K562 (cell line): ENCODE results near the gene EMILIN1. TPM values are rescaled to one million over a fixed set of nuclear protein-coding genes. Genes with fewer than 3 reads are reported as not detected.

Source experiments
- CBX1 ChIP-seq: sonication (generic); IDR thresholded peaks from 2 replicates; pipeline ENCODE4 v1.6.1; 2016; ENCODE audit warnings: antibody characterized with exemption, low read depth, mild to moderate bottlenecking
- DDX20 ChIP-seq: fragments of 450-650 bp; IDR thresholded peaks from 2 replicates; pipeline ENCODE4 v1.6.1; 2016; ENCODE audit warnings: missing genetic modification characterization, low read depth, mild to moderate bottlenecking, missing compliant biosample characterization, moderate library complexity
- E2F6 ChIP-seq, 2 experiments: IDR thresholded peaks; 2 replicates each; pipeline ENCODE4 v1.6.1; 2011; ENCODE audit warnings: borderline replicate concordance in 1 of 2, control low read depth in 1 of 2, low read depth in 1 of 2, low read length in 1 of 2, mild to moderate bottlenecking in 1 of 2, mixed read lengths in 1 of 2, moderate library complexity in 1 of 2; ENCODE audit not compliant: insufficient read depth in 1 of 2, insufficient read length in 1 of 2, poor library complexity in 1 of 2, severe bottlenecking in 1 of 2; ENCODE audit errors: extremely low read depth in 1 of 2
- GABPA ChIP-seq: fragments of 200-800 bp; sonication (Bioruptor generic); conservative IDR thresholded peaks from 2 replicates; pipeline ENCODE4 v1.6.1; 2016; ENCODE audit warnings: low read depth, missing genetic modification characterization, missing compliant biosample characterization
- GTF2A2 ChIP-seq: IDR thresholded peaks from 2 replicates; pipeline ENCODE4 v1.6.1; 2016; ENCODE audit warnings: mild to moderate bottlenecking, missing genetic modification characterization, missing compliant biosample characterization
- NEUROD1 ChIP-seq: fragments of 150-350 bp; IDR thresholded peaks from 2 replicates; pipeline ENCODE4 v1.6.1; 2014; ENCODE audit warnings: borderline replicate concordance, low read length, low read depth; ENCODE audit not compliant: partially characterized antibody
- POLR3G ChIP-seq: IDR thresholded peaks from 2 replicates; pipeline ENCODE4 v1.6.1; 2011; ENCODE audit not compliant: insufficient read length, insufficient replicate concordance; ENCODE audit errors: extremely low read depth
- SMAD2 ChIP-seq: fragments of 150-350 bp; IDR thresholded peaks from 2 replicates; pipeline ENCODE4 v1.6.1; 2014; ENCODE audit warnings: low read depth, mild to moderate bottlenecking, low read length
- SMC3 ChIP-seq: conservative IDR thresholded peaks from 2 replicates; pipeline ENCODE4 v1.6.1; 2011; ENCODE audit warnings: low read depth, low read length, improper control_type of control experiment; ENCODE audit not compliant: insufficient read depth
- TCF3 ChIP-seq: sonication (generic); formaldehyde crosslinking; IDR thresholded peaks from 2 replicates; pipeline ENCODE4 v1.4.0; 2020; ENCODE audit warnings: mild to moderate bottlenecking, missing genetic modification reagents
- THRA ChIP-seq: fragments of 450-650 bp; IDR thresholded peaks from 2 replicates; pipeline ENCODE4 v1.6.1; 2017; ENCODE audit warnings: mild to moderate bottlenecking, moderate library complexity
- ZNF175 ChIP-seq: fragments of 200-800 bp; sonication (Bioruptor generic); IDR thresholded peaks from 2 replicates; pipeline ENCODE4 v1.6.1; 2016; ENCODE audit warnings: low read depth, mild to moderate bottlenecking, missing genetic modification characterization, missing compliant biosample characterization
- ZNF644 ChIP-seq: fragments of 200-800 bp; sonication (Bioruptor generic); IDR thresholded peaks from 2 replicates; pipeline ENCODE4 v1.6.1; 2016; ENCODE audit warnings: low read depth, missing genetic modification characterization, missing compliant biosample characterization
- ZNF780A ChIP-seq: fragments of 250-450 bp; sonication (Bioruptor Pico); IDR thresholded peaks from 2 replicates; pipeline ENCODE4 v1.5.0; 2021; ENCODE audit warnings: mild to moderate bottlenecking
- polyA plus RNA-seq, 8 experiments: library from polyadenylated mRNA; depleted of rRNA in 4 of 8; stranded (reverse) in 5 of 8; unstranded in 3 of 8; fragments of >200 nt; fragmentation: Nextera tagmentation in 2 of 8; fragmentation: Illumina TruSeq in 1 of 8; extraction: Ambion mirVana in 2 of 8; extraction: Trizol in 1 of 8; gene quantifications; 2 replicates each; pipeline versions ENCODE4 v1.2.1 to v1.2.3, GENCODE V29; 2011 to 2014; ENCODE audit warnings: inconsistent platforms in 1 of 8, missing spikeins in 1 of 8
- total RNA-seq, 7 experiments: library from RNA; depleted of rRNA in 6 of 7; stranded (reverse); fragments of >200 nt in 6 of 7; fragmentation: Illumina TruSeq in 2 of 7; extraction: Trizol in 2 of 7; gene quantifications; 2 replicates each; pipeline versions ENCODE4 v1.2.1 to v1.2.3, GENCODE V29; 2011 to 2021; ENCODE audit warnings: low replicate concordance in 1 of 7
- TF ChIP-seq, protein P1 (sequence below), 2 experiments: fragments of 450-650 bp; IDR thresholded peaks; 2 replicates each; pipeline ENCODE4 v1.6.1; 2016; ENCODE audit warnings: mild to moderate bottlenecking in 2 of 2, borderline replicate concordance in 1 of 2, low read depth in 1 of 2, moderate library complexity in 1 of 2

Gene EMILIN1
- total and polyA plus RNA-seq, 9 of the 15 experiments (the other 6 are each of a cell fraction or from before 2014, with no cell fraction given): 0.04 to 2.7 (median 0.54) TPM; not detected in 2

DNA sequence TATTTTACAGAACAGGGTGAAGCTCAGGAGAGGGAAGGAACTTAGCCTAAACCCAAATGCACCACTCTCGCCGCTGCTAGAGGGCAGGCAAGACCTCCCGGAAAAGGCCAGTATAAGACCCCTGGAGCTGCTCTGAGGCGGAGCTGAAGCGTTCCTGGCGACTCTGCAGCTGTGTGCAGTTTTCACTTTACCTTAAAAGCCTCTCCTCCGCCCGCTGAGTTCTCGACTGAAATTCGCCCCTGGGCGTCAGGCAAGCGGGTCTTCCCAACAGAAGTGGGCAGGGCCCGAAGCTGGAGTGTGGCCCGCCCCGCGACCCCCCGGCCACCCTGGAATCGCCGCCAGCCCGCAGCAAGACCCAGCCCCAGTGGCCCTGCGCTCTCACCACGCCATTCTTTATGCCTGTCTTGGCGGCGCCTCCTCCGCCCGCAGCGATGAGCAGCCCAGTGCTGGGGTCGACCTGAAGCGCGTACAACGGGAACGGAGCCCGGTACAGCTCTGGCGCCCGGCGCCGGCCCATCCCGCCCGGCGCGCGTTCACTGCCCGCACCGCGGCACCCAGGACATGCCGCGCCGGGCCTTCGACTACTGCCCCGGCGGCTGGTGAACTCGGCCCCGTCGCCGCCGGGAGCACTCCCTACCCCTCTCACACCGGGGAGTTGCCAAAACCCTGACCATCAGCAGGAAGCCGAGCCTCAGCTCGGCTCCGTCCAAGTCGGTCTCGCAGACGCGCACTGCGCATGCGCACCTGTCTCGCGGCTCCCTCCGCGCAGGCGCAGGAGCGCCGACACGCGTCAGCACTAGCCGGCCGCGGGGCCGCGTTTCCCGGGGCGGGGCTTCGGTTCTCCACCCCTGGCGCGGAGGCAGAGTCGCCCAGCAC, 55.7 kb downstream of the EMILIN1 start, which contains the start of gene PREB (continued):
- TF ChIP-seq, protein P1, sequence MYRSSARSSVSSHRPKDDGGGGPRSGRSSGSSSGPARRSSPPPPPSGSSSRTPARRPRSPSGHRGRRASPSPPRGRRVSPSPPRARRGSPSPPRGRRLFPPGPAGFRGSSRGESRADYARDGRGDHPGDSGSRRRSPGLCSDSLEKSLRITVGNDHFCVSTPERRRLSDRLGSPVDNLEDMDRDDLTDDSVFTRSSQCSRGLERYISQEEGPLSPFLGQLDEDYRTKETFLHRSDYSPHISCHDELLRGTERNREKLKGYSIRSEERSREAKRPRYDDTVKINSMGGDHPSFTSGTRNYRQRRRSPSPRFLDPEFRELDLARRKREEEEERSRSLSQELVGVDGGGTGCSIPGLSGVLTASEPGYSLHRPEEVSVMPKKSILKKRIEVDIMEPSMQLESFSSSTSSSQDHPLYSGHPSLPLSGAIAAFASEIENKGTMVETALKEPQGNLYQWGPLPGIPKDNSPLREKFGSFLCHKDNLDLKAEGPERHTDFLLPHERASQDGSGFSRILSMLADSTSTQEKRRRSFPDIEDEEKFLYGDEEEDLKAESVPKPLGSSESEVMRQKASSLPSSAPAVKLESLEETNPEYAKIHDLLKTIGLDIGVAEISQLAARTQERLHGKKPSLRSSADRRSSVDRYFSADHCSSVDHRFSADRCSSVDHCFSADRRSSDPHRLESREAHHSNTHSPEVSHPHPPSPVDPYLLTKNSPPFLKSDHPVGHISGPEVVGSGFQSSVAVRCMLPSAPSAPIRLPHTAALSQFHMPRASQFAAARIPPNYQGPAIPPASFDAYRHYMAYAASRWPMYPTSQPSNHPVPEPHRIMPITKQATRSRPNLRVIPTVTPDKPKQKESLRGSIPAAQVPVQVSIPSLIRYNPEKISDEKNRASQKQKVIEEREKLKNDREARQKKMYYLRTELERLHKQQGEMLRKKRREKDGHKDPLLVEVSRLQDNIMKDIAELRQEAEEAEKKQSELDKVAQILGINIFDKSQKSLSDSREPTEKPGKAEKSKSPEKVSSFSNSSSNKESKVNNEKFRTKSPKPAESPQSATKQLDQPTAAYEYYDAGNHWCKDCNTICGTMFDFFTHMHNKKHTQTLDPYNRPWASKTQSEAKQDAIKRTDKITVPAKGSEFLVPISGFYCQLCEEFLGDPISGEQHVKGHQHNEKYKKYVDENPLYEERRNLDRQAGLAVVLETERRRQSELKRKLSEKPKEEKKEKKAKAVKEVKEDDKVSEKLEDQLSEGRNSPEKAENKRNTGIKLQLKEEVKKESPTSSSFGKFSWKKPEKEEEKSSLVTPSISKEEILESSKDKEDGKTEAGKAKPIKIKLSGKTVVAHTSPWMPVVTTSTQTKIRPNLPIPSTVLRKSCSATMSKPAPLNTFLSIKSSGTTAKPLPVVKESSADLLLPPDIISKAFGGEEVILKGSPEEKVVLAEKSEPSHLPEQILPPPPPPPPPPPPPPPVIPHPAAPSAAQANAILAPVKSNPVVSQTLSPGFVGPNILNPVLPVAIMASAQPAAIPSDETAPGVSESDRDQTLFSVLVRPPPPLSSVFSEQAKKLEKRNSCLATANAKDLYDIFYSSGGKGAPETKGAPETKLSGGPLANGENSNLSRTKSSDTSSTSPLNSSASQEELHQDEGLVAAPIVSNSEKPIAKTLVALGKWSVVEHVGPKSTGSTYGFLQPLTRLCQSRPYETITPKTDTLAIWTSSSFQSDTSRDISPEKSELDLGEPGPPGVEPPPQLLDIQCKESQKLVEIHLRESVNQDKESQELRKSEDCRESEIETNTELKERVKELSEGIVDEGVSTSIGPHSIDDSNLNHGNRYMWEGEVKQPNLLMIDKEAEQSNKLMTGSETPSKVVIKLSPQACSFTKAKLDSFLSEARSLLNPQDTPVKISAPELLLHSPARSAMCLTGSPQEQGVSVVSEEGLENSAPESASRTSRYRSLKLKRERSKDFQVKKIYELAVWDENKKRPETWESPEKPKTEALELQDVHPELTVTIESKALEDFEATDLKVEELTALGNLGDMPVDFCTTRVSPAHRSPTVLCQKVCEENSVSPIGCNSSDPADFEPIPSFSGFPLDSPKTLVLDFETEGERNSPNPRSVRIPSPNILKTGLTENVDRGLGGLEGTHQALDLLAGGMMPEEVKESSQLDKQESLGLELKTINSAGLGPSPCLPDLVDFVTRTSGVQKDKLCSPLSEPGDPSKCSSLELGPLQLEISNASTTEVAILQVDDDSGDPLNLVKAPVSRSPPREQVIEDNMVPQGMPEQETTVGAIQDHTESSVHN (IDR thresholded peaks at IDR 0.05; ENCODE audit: borderline replicate concordance in 1 of 2, low read depth in 1 of 2): no peak
- TF ChIP-seq POLR3G (no peak), TCF3 (CRISPR knock-in tag) (no peak), NEUROD1 (no peak), SMAD2 (no peak), THRA (no peak), SMC3 (no peak), GABPA (tag) (0 out of 2 replicates have a peak, but pooled peaks have one; percentile 30), ZNF175 (no peak), ZNF644 (tag) (no peak), CBX1 (no peak), ZNF780A (CRISPR knock-in tag) (no peak), GTF2A2 (tag) (no peak), DDX20 (no peak), E2F6 (IDR thresholded peaks at IDR 0.05; ENCODE audit: borderline replicate concordance in 1 of 2, extremely low read depth in 1 of 2, insufficient read depth in 1 of 2, insufficient read length in 1 of 2, low read depth in 1 of 2, low read length in 1 of 2, poor library complexity in 1 of 2, severe bottlenecking in 1 of 2) (no peak)
